Right renal cortex interstitium (tissue), 3 donors: ENCODE data around the gene CLCN1. TPM values are rescaled to one million over a fixed set of nuclear protein-coding genes. Genes with fewer than 3 reads are reported as not detected.

Source experiments
- DNase-seq, 3 donors: peaks; one replicate each; pipeline ENCODE4 v3.0.0-alpha.2; 2013; ENCODE audit warnings: low read depth in 3 of 3, low spot score in 2 of 3
- polyA plus RNA-seq, 3 donors: library from polyadenylated mRNA; unstranded; fragments of 120-200 nt; gene quantifications; one replicate each; pipeline ENCODE4 v1.2.1, GENCODE V29; 2013; ENCODE audit not compliant: insufficient read length in 3 of 3

CLCN1 gene
- polyA plus RNA-seq, 3 donors, result 0.08 to 0.10 TPM; not detected in 1

- DNase-seq, result no peak
Observed at GRCh38 chr7:143329471-143330170, 13.7 kb downstream of the CLCN1 start.

DNA sequence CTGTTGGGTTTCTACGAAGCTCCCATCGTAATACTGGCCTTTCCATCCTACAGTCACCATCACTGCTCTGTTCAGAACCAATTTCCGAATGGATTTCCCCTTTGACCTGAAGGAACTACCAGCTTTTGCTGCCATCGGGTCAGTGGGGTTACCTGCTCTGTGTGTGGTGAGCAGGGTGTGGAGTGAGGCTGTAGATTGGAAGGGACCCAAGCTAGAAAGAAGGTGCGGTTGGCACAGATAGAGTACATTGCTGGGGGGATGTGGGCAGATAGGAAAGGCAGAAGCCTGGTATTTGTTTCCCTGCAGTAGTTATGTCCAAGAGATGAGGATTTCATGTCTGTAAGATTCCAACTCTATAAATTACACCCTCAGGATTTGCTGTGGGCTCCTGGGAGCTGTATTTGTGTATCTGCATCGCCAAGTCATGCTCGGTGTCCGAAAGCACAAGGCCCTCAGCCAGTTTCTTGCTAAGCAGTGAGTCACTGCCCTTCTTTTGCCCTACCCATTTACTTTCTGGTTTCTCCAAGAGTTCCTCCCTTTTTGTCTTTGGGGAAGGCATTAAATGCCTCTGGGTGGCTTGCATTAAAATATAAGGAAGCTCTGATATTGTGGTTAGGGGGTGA is 15.4 kb downstream of the CLCN1 start:
- no peak for DNase-seq

DNA sequence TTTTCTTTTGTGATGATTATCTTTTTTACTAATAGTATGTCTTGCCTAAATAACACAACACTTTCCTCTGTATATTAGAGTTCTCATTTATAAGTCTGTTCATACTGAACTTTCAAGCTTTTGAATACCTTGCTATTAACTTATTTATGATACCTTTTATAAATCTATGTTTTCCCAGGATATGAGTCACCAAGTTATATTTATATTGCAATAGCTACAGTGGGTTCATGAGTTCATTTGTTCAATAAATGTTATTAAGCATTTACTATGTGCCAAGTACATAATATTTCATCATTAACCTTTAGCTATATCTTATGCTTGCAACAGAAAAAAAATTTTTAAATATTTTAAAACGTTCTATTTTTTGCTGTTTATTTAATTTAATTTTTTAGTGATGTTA is 18.3 kb downstream of the CLCN1 start:
- no peak for DNase-seq

DNA sequence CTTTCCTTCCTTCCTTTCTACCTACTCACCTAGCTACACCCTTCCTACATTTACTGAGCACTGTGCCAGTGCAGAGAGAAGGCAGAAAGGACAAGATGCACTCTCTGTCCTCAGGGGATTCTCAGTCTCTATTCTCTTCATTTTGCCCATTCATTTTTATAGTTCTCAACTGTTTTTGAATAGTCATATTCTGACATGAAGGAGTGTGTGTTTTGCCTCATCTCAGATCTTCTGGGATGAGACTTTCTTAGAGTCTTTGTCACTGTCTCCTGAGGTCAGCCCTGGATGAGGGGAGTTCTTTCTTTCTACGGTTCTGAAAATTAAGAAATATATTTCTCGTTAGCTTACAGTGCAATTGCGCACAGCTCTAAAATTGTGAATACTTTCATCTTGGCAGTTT is 21.3 kb downstream of the CLCN1 start:
- no peak for DNase-seq

- DNase-seq, result no peak
Observed at GRCh38 chr7:143341842-143342241, 25.9 kb downstream of the CLCN1 start.

DNA sequence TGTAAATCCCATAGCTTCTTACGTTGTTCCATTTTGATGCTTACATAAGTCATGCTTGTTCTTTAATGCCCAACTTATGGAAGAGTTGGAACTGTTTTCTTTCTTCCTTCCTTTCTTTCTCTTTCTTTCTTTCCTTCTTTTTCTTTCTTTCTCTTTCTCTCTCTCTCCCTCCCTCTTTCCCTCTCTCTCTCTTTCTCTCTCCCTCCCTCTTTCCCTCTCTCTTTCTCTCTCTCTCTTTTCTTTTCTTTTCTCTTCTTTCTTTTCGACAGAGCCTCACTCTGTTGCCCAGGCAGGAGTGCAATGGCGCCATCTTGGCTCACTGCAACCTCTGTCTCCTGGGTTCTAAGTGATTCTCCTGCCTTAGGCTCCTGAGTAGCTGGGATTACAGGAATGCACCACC is 27.7 kb downstream of the CLCN1 start:
- no peak for DNase-seq

DNA sequence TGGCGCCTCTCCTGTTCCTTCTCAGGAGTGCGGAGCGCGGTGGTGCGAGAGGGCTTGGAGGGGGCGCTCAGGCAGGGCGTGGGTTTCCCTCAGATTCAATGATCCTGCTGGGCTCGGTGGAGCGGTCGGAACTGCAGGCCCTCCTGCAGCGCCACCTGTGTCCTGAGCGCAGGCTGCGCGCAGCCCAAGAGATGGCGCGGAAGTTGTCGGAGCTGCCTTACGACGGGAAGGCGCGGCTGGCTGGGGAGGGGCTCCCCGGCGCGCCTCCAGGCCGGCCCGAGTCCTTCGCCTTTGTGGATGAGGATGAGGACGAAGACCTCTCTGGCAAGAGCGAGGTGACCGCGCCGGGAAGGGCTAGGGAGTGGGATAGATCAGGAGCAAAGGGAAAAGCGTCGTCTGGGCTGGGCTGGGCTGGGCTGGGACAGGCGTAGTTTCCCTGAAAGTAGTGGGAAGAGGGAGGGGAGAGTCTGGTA is 29.6 kb downstream of the CLCN1 start:
- peak in 1 of 3 donors; percentile 40 for DNase-seq

- no peak for DNase-seq
Observed at GRCh38 chr7:143346018-143346417, 30.1 kb downstream of the CLCN1 start.

GRCh38 chr7:143347950-143348349 is 32.0 kb downstream of the CLCN1 start:
- no peak for DNase-seq

GRCh38 chr7:143351060-143351459 is 35.1 kb downstream of the CLCN1 start:
- DNase-seq, result no peak

GRCh38 chr7:143351574-143351973 is 35.7 kb downstream of the CLCN1 start:
- DNase-seq, result no peak

DNA sequence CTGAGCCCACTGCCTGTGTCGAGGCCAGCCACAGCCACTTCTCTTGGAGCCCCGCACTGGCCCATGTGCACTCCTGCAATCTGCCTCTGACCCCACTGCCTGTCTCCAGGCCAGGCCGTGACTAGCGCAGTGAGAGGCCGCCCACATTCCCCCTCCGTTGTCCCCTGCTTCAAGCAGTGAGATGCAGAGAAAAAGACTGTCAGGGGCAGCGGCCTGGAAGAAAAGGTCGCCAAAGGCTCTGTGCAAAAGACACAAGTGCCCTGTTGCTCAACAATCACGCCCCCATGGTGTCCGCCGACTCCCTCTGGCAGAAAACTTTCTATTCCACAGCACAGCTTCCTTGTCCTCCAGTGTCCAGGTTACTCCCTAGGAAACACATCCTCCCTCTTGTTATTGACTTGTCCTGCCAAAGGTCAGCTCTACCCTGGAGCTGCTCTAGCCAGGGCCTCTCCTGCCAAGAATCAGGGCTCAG is 36.7 kb downstream of the CLCN1 start:
- no peak for DNase-seq

GRCh38 chr7:143354376-143354775 is 38.5 kb downstream of the CLCN1 start:
- DNase-seq, result no peak

DNA sequence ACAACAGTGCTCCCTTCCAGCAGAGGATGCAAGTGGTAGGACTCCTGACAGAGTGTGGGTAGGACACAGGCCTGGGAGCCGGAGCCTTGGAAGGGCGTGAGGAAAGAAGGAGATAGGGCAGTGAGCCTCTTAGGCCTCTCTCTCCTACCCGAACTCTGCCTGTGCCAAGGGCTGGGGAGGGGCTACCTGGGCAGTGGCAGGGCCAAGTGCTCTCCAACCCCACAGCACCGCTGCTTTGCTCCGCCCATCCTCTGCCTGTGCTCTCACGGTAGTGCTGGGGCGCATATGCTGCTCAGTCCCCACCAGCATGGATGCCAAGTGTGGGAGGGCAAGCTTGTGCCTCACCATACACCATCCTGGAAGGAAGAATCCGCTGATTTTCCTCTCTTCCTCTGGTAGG is 39.1 kb downstream of the CLCN1 start:
- no peak for DNase-seq

DNA sequence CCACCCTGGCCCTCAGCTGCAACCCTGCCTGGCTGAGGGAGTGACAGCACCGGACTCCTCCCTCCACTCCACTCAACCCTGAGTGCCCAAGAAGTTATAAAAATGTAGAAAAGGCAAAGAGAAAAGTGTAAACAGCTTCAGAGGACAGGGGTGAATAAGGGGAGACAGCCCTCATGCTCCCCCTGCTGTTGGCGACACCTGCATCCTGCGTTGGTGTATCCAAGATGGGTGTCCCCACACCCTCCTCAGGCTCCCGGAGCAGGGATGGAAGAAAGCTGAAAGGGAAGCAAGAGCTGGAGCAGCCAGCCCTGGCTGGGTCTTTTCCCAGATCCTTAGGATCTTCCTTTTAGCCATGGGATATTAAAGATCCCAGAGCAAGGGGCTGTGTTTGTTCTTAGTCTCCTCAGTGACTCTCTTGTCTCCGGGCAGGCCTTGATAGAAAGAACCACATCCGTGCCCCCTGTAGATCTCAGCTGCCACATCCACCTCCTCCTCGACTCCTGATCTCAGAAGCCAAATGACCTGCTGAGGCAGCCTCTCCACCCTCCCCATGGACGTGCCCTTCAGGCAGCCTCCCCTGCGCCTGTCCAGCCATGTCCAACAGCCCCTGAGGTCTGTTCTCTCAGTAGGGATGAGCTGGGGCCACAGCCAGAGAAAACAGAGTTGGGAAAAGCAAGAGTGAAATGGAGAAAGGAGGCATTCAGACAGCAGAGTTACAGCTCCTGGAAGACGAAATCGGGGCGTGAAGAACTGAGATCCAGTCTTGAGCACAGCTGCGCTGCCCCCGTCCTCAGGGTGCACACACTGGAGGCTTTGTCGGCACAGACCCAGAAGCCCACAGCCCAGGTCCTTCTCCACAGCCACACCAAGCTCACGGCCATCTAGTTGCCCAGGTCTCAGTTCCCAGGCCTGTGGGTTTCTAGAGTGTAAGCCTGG is 39.8 kb downstream of the CLCN1 start:
- DNase-seq, result no peak

DNA sequence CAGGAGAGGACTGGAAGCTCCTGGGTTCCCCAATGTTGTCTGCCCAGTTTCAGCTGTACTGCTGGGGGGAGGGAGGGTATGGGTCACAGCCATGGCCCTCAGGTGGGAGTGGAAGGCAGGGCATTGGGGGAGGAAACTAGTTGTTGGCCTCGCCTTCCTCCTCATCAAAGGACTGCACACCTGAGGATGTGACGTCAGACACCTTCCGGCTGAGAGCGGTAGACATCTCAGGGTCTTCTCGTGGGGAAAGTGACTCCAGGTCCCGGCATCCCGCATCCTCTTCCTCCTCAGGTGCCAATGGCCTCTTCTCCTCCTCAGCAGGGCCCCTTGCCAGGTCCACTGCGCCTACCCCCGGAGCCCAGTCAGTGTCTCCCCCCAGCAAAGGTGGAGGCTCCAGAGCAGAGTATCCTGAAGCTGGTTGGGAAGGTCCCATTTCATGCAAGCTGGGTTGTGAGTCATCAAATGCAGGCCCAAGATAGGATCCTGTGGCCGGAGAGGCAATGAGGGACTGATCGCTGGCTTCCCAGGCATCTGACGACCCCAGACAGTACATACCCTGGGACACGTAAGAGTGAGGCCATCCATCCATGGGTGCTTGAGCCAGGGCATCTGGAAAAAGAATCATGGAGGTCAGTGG is 40.6 kb downstream of the CLCN1 start:
- DNase-seq, result no peak

- DNase-seq, result no peak
Observed at GRCh38 chr7:143358626-143359025, 42.7 kb downstream of the CLCN1 start.

- DNase-seq, result no peak
Observed at GRCh38 chr7:143359771-143360353, 44.0 kb downstream of the CLCN1 start.

GRCh38 chr7:143360788-143361551 is 45.1 kb downstream of the CLCN1 start:
- no peak for DNase-seq
